HG03520 (cell line): ENCODE measurements around the gene TMEM238.
"Not testable (repeated sequence)": the region's sequence is repeated elsewhere in the genome, so short reads cannot be mapped to it uniquely, and the experiment has no call there.

Experiments
- ATAC-seq: cut with Tn5 transposase; IDR thresholded peaks from one replicate; pipeline ENCODE4 v1.9.1; 2021; ENCODE audit warnings: mild to moderate bottlenecking, moderate library complexity; ENCODE audit not compliant: unreplicated experiment

TMEM238 gene

GRCh38 chr19:55384131-55384919, at the start of gene TMEM238:
TSS of gene TMEM238 (minus strand) at chr19:55384292. CDS start at chr19:55384259, 33 bp downstream.
- no peak for ATAC-seq

- no peak for ATAC-seq
These were observed 49.2 kb upstream of the TMEM238 start for GRCh38 chr19:55433292-55433691.

GRCh38 chr19:55432241-55432959, 48.3 kb upstream of the TMEM238 start:
- ATAC-seq = no peak

GRCh38 chr19:55431183-55431582, 47.1 kb upstream of the TMEM238 start:
- no peak for ATAC-seq

GRCh38 chr19:55426042-55426441, 42.0 kb upstream of the TMEM238 start:
- no peak for ATAC-seq

- no peak for ATAC-seq
These were observed 40.4 kb upstream of the TMEM238 start for GRCh38 chr19:55424518-55424917.

- no peak for ATAC-seq
These were observed 39.3 kb upstream of the TMEM238 start for GRCh38 chr19:55423225-55424005.

GRCh38 chr19:55421281-55421680, 37.2 kb upstream of the TMEM238 start:
- ATAC-seq = not testable (repeated sequence)

GRCh38 chr19:55419624-55420236, 35.6 kb upstream of the TMEM238 start:
- no peak for ATAC-seq

GRCh38 chr19:55419103-55419502, 35.0 kb upstream of the TMEM238 start:
- ATAC-seq = no peak

- no peak for ATAC-seq
These were observed 34.1 kb upstream of the TMEM238 start for GRCh38 chr19:55418185-55418584.

- no peak for ATAC-seq
These were observed 26.1 kb upstream of the TMEM238 start for GRCh38 chr19:55410168-55410567.

GRCh38 chr19:55409179-55409578, 25.1 kb upstream of the TMEM238 start:
- ATAC-seq = not testable (repeated sequence)

- no peak for ATAC-seq
These were observed 24.4 kb upstream of the TMEM238 start for GRCh38 chr19:55408533-55408872.

- peak; percentile 76 for ATAC-seq
These were observed 23.9 kb upstream of the TMEM238 start for GRCh38 chr19:55407800-55408532.

GRCh38 chr19:55407550-55407799, 23.4 kb upstream of the TMEM238 start, which contains the start of gene UBE2S:
TSS of gene UBE2S (minus strand) at chr19:55407788. CDS start at chr19:55407589, 199 bp downstream.
- not testable (repeated sequence) for ATAC-seq

- peak; percentile 2 for ATAC-seq
These were observed 22.9 kb upstream of the TMEM238 start for GRCh38 chr19:55406826-55407549.

GRCh38 chr19:55406091-55406825, 22.2 kb upstream of the TMEM238 start:
- no peak for ATAC-seq

- ATAC-seq = no peak
These were observed 21.5 kb upstream of the TMEM238 start for GRCh38 chr19:55405638-55406037.
